ENCODE data around the gene NUDT8. TPM values are rescaled to one million over a fixed set of nuclear protein-coding genes. Genes with fewer than 3 reads are reported as not detected.
A peak's percentile ranks its signal among the peaks of the same experiment; 100 is the strongest.

The NUDT8 gene
- polyA plus RNA-seq, 3 donors from 2014 or later: 10.1 to 13.4 (median 12.3) TPM

DNA sequence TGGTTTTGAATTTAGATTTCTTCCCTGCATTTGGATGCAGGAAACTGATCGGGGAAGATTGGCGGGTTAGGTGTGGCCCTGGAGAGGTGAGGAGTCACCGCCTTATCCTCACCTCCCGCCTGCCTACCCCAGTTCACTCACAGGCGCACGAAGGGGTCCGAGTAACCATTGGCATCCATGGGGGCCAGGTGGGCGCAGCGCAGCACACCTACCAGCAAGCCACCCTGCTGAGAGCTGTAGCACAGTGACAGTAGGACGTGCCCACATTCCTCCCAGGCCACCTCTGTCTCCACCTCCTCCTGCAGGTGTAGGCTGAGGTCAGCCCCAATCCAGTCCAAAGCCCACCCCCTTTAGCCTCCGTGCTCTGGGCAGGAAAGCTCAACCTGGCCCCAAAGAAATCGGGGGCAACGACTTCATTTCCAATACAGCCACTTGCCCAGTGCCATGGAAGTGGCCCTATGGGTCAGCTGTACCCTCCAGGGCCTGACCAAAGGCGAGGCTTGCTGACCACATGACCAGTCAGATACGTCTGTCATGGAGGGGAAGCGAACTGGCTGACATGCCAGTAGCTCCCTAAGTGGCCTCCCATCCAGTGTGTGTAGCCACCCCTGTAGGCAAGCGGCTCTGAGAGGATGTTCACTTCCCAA is 16.3 kb downstream of the NUDT8 start:
- H3K9me3 Mint-ChIP-seq: no peaks in the 10 kb centered on the region
- peaks cover 8 to 17% (median 12%) of the 10 kb centered on the region in 3 donors for H3K27me3 Mint-ChIP-seq (ENCODE audit: low read depth in 3 of 3)
- peak overlapping the region; percentile 97 to 99 (median 98) for H3K27ac Mint-ChIP-seq
- DNase-seq: no peak
- H3K4me1 Mint-ChIP-seq: peaks cover 47 to 49% of the 10 kb centered on the region in 2 donors
- H3K36me3 Mint-ChIP-seq: peaks cover 3 to 19% (median 7%) of the 10 kb centered on the region in 3 donors
- peak overlapping the region; percentile 80 to 88 (median 85) for H3K4me3 Mint-ChIP-seq

DNA sequence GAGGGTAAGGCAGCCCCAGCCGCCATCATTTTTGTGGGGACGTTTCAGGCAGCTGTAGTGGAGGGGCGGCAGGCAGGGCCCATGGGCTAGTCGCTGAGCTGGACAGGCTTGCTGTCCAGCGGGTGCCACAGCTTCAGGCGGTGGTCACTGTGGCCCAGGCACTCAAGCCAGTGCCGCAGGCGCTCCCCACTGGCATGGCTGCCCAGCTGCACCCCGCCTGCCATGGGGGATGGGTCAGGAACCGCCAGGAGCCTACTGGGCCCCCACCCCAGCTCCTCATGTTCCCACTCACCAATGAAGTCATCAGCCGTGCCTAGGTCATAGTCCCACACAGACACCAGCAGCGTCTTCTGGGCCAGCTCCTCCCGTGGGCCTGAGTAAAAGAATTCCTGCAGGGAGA is 17.0 kb downstream of the NUDT8 start:
- Mint-ChIP-seq H3K27me3 (ENCODE audit: low read depth in 3 of 3) (peaks cover 8 to 17% (median 12%) of the 10 kb centered on the region in 3 donors), H3K4me1 (peaks cover 47 to 50% of the 10 kb centered on the region in 2 donors), H3K36me3 (peaks cover 3 to 20% (median 7%) of the 10 kb centered on the region in 3 donors), H3K27ac (peak overlapping the region; percentile 97 to 99 (median 98)), H3K9me3 (no peaks in the 10 kb centered on the region), H3K4me3 (no peak overlapping the region)
- no peak for DNase-seq

DNA sequence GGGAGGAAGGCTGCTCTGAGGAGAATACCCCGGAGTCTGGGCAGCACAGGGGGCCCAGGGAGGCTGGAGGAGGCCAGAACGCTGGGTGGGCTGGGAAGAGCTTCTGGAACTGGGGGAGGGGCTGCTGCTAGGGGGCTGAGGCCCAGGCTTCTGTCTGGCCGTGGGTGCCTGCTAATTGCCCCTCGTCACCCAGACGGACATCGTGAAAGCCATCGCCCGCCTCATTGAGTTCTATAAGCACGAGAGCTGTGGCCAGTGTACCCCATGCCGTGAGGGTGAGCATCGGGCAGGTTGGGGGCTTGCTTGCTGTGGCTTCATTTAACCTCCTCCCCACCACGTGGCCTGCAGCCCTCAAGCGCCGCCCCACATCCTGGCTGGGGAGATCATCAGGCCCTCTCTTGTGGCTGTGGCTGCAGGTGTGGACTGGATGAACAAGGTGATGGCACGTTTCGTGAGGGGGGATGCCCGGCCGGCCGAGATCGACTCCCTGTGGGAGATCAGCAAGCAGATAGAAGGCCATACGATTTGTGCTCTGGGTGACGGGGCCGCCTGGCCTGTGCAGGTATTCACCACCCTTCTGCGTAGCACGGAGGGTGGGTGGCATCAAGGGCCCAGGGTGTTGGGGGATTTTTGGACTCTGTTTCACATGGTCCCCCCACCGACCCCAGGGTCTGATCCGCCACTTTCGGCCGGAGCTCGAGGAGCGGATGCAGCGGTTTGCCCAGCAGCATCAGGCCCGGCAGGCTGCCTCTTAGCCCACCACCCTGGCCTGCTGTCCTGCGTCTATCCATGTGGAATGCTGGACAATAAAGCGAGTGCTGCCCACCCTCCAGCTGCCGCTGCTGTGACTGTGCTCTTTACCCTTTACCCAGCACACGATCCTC is 17.8 kb downstream of the NUDT8 start:
- H3K9me3 Mint-ChIP-seq: no peaks in the 10 kb centered on the region
- no peak overlapping the region for H3K4me3 Mint-ChIP-seq
- H3K4me1 Mint-ChIP-seq: peaks cover 46 to 50% of the 10 kb centered on the region in 2 donors
- H3K27me3 Mint-ChIP-seq (ENCODE audit: low read depth in 3 of 3): peaks cover 7 to 17% (median 14%) of the 10 kb centered on the region in 3 donors
- H3K27ac Mint-ChIP-seq: peak overlapping the region in 5 of 6 donors; percentile 72 to 99 (median 85)
- peaks cover 3 to 20% (median 7%) of the 10 kb centered on the region in 3 donors for H3K36me3 Mint-ChIP-seq
- no peak for DNase-seq

DNA sequence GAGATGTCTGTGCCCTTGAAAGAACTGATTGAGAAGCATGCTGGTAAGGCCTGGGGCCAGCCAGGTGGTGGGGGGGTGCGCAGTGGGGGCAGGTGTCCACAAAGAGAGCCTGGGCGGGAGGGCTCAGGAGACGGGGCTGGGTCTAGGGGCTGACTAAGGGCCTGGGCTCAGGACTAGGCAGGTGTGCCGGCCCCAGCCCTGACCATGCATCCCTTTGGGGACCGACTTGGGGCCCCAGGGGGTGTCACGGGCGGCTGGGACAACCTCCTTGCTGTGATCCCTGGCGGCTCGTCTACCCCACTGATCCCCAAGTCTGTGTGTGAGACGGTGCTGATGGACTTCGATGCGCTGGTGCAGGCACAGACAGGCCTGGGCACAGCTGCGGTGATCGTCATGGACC is 18.6 kb downstream of the NUDT8 start:
- peaks cover 3 to 17% (median 14%) of the 10 kb centered on the region in 3 donors for H3K27me3 Mint-ChIP-seq (ENCODE audit: low read depth in 3 of 3)
- peak overlapping the region in 1 of 6 donors; percentile 71 for H3K27ac Mint-ChIP-seq
- H3K4me3 Mint-ChIP-seq: peak overlapping the region in 1 of 5 donors; percentile 53
- H3K4me1 Mint-ChIP-seq: peaks cover 48 to 49% of the 10 kb centered on the region in 2 donors
- peaks cover 3 to 20% (median 7%) of the 10 kb centered on the region in 3 donors for H3K36me3 Mint-ChIP-seq
- no peaks in the 10 kb centered on the region for H3K9me3 Mint-ChIP-seq
- DNase-seq: no peak

DNA sequence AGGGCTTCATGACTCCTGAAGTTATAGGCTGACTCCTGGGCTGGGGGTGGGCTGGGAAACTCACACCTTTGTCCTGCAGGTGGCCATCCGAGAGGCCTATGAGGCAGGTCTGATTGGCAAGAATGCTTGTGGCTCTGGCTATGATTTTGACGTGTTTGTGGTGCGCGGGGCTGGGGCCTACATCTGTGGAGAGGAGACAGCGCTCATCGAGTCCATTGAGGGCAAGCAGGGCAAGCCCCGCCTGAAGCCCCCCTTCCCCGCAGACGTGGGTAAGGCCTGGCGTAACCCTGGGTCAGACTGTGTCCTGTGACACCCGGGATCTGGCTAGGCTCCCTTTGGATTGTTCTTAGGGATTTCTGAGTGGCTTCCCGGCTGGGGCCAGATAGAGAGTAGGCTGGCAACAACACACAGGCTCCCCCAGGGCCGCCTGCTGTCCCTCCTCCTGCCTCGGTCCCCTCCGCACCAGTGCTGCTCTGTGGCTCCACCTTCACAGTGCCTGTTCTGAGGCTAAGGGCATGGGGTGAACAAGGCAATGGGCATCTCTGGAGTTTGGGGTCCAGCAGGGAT is 19.4 kb downstream of the NUDT8 start:
- Mint-ChIP-seq H3K36me3 (peaks cover 3 to 20% (median 7%) of the 10 kb centered on the region in 3 donors), H3K9me3 (no peaks in the 10 kb centered on the region), H3K4me1 (peaks cover 46 to 49% of the 10 kb centered on the region in 2 donors), H3K4me3 (no peak overlapping the region), H3K27ac (peak overlapping the region in 3 of 6 donors; percentile 17 to 71 (median 59)), H3K27me3 (ENCODE audit: low read depth in 3 of 3) (peaks cover 3 to 15% (median 14%) of the 10 kb centered on the region in 3 donors)
- DNase-seq: no peak

DNA sequence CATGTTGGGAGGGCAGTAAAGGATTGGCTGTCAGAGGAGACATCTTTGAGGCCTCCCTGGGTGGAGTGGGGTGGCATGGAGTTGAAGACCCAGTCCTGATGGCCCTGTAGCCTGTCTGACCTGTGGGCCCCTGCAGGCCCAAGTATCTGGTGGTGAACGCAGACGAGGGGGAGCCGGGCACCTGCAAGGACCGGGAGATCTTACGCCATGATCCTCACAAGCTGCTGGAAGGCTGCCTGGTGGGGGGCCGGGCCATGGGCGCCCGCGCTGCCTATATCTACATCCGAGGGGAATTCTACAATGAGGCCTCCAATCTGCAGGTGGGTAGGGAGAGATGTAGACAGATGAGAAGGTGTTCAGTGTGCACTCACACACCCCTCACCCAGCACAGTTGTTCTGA is 20.4 kb downstream of the NUDT8 start:
- DNase-seq: no peak
- H3K27ac Mint-ChIP-seq: peak overlapping the region in 3 of 6 donors; percentile 39 to 88 (median 88)
- peaks cover 3 to 20% (median 7%) of the 10 kb centered on the region in 3 donors for H3K36me3 Mint-ChIP-seq
- H3K4me3 Mint-ChIP-seq: no peak overlapping the region
- H3K9me3 Mint-ChIP-seq: no peaks in the 10 kb centered on the region
- H3K27me3 Mint-ChIP-seq (ENCODE audit: low read depth in 3 of 3): peaks cover 3 to 13% (median 12%) of the 10 kb centered on the region in 3 donors
- peaks cover 36 to 38% of the 10 kb centered on the region in 2 donors for H3K4me1 Mint-ChIP-seq

DNA sequence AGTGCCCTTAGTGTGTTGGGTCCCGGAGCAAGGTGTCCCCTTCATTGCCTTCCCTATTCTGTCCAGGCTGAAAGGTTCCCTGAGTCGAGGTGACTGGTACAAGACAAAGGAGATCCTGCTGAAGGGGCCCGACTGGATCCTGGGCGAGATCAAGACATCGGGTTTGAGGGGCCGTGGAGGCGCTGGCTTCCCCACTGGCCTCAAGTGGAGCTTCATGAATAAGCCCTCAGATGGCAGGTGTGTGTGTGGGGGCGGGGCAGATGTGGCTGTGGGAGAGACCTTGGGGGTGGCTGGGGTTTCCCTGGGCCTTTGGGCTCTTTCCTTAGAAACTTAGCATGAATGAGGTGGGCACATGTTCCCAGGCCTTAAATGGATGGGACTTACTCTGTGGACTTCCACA is 21.3 kb downstream of the NUDT8 start:
- peaks cover 28 to 30% of the 10 kb centered on the region in 2 donors for H3K4me1 Mint-ChIP-seq
- H3K9me3 Mint-ChIP-seq: no peaks in the 10 kb centered on the region
- H3K36me3 Mint-ChIP-seq: peaks cover 3 to 20% (median 7%) of the 10 kb centered on the region in 3 donors
- peak overlapping the region; percentile 5 to 89 (median 54) for H3K4me3 Mint-ChIP-seq
- DNase-seq: no peak
- H3K27ac Mint-ChIP-seq: peak overlapping the region; percentile 34 to 92 (median 76)
- peaks cover 3 to 6% (median 5%) of the 10 kb centered on the region in 3 donors for H3K27me3 Mint-ChIP-seq (ENCODE audit: low read depth in 3 of 3)

DNA sequence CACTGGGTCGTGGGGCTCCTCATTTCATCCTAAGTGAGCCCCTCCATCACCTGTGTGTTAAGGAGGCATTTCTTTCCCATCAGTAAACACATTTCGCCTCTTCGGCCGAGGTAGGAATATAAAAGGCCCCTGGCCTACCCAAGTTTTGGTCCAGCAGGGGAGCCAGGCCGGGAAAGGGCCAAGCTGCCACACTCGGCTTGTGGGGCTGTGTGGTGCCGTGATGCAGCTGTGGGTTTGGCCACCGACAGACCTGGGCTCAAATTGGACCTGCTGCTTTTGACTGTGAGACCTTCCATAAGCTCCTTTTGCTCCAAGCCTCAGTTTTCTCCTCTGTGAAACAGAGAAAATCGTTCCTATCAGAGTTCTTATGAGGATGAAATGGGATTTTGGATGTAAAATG is 22.2 kb downstream of the NUDT8 start:
- no peak for DNase-seq
- H3K36me3 Mint-ChIP-seq: peaks cover 3 to 18% (median 7%) of the 10 kb centered on the region in 3 donors
- peaks cover 23% of the 10 kb centered on the region in 2 donors for H3K4me1 Mint-ChIP-seq
- H3K4me3 Mint-ChIP-seq: peak overlapping the region; percentile 82 to 90 (median 89)
- no peaks in the 10 kb centered on the region for H3K9me3 Mint-ChIP-seq
- H3K27me3 Mint-ChIP-seq (ENCODE audit: low read depth in 3 of 3): peaks cover 2 to 5% (median 5%) of the 10 kb centered on the region in 3 donors
- H3K27ac Mint-ChIP-seq: peak overlapping the region; percentile 74 to 92 (median 88)

DNA sequence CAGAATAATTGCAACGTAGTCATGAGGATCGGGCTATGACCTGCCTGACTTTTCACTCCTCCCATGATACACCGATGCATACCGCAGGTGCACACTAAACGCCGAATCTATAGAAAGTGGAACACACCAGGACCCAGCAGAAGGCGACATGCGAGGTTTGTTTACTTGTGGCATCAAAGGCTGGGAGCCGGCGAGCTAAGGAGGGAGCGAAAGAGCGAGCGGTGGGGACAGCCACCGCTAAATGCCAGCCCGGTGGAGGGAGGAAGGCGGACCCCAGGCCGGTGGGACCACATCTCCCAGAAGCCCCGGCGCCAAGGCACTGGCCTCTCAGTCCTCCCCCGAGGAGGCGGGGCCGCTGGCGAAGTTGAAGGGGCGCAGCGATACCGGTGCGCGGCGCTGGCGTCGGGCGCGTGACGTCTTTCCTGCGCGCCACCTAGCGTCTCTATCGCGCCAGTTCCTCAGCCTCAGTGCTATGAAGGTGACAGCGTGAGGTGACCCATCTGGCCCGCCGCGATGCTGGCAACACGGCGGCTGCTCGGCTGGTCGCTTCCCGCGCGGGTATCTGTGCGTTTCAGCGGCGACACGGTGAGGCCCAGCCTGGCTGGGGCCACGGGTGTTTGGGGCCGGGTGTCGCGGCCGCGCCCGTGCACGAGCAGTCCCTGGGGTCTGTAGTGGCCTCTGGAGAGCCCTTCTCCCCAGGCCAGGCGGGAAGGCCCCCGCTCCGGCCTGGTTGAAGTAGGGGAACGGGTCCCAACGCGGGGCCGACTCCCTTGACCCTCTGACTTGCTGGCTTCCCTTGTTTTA is 23.0 kb downstream of the NUDT8 start, which contains the start of gene NDUFV1:
Gene NDUFV1, plus strand, starts transcription at position 445 of the 804 bp plus-strand sequence. Its CDS starts 69 bp downstream, at position 514.
- H3K27ac Mint-ChIP-seq: peak within 1 kb of the TSS; percentile 74 to 92 (median 88)
- DNase-seq: peak; percentile 93 to 95 (median 94)
- H3K27me3 Mint-ChIP-seq (ENCODE audit: low read depth in 3 of 3): peaks cover 2 to 5% (median 5%) of the 10 kb centered on the region in 3 donors
- peaks cover 3 to 12% (median 7%) of the 10 kb centered on the region in 3 donors for H3K36me3 Mint-ChIP-seq
- H3K4me1 Mint-ChIP-seq: peaks cover 25 to 27% of the 10 kb centered on the region in 2 donors
- peak within 1 kb of the TSS; percentile 82 to 90 (median 89) for H3K4me3 Mint-ChIP-seq
- no peaks in the 10 kb centered on the region for H3K9me3 Mint-ChIP-seq

DNA sequence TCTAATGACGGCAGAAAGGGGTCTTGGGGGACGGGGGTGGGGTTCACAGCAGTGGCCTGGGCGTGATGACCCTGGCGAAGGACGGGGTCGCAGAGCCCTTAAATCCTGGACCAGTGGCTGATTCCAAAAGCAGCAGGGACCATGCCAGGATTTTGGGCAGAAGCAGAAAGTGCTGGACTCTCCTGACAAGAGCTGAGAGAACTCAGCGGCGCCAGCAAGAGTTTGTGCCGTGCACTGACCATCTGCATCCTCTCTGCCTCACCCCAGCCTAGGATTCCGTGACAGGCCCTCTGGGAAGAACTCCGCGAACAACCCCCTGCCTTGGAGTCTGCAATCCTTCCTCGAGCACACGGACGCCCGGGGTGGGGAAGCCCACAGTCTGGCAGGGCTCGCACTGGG is 23.6 kb downstream of the NUDT8 start:
- Mint-ChIP-seq H3K9me3 (no peaks in the 10 kb centered on the region), H3K36me3 (peaks cover 3 to 12% (median 7%) of the 10 kb centered on the region in 3 donors), H3K27ac (peak overlapping the region in 5 of 6 donors; percentile 74 to 92 (median 83)), H3K4me1 (peaks cover 29 to 33% of the 10 kb centered on the region in 2 donors), H3K27me3 (ENCODE audit: low read depth in 3 of 3) (peaks cover 2 to 5% (median 5%) of the 10 kb centered on the region in 3 donors), H3K4me3 (peak overlapping the region; percentile 82 to 90 (median 89))
- DNase-seq: no peak

DNA sequence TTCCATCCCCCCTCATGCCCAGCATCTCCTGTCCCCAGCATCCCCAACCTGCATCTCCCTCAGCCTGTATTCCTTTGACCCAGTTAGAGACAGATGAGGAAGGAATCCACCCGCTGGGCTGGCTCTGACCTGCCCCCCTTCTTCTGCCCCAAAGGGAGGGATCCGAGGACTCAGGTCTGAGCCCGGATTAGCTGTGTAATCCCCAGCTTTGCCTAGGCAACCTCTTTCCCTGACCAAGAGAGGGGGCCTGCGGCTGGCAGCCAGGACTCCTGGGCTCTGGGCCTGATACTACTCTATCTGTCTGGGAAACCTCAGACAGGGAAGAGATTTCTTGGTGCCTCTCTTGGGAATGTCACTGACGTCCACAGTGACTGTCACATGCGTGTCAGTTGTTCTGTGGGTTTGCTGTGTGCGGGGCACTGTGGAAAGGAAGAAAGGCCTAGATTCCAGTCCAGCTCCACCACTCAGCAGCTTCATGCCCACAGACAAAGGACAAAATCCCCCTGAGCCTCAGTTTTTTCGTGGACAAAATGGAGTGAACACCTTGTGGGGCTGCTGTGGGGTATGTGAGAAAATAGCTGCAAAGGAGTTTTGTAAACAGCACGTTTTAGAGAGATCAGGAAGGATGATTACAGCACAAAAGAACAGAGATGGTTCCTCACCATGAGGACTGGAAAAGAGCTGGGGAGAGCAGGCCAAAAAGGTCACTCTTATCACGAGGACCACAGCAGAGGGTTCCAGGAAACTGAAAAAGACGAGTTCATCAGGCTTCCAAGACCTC is 24.3 kb downstream of the NUDT8 start:
- Mint-ChIP-seq H3K27ac (peak overlapping the region in 2 of 6 donors; percentile 44 to 67), H3K4me1 (peaks cover 33 to 39% of the 10 kb centered on the region in 2 donors), H3K27me3 (ENCODE audit: low read depth in 3 of 3) (peaks cover 2 to 7% (median 5%) of the 10 kb centered on the region in 3 donors), H3K4me3 (peak overlapping the region; percentile 46 to 75 (median 68)), H3K9me3 (no peaks in the 10 kb centered on the region), H3K36me3 (peaks cover 3 to 12% (median 7%) of the 10 kb centered on the region in 3 donors)
- DNase-seq: no peak

DNA sequence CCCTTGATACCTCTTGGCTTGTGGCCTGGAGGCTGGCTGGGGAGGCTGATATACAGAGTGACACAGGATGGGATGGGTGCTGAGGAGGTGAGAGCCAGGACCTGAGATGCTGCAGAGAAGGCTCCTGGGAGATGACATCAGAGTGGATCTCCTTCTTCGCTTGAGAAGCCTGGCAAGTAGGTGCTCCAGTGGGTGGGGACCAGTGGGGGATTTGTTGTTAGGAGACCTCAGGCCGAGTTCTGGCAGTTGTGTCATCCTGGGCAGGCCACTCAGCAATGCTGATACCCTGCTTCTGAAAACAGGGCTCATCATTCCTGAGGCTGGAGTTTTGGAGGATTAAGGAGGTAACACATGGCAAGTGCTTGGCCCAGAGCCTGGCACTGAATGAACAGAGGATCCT is 24.9 kb downstream of the NUDT8 start:
- peaks cover 3 to 8% (median 7%) of the 10 kb centered on the region in 3 donors for H3K36me3 Mint-ChIP-seq
- peaks cover 39 to 45% of the 10 kb centered on the region in 2 donors for H3K4me1 Mint-ChIP-seq
- DNase-seq: no peak
- peaks cover 2 to 7% (median 5%) of the 10 kb centered on the region in 3 donors for H3K27me3 Mint-ChIP-seq (ENCODE audit: low read depth in 3 of 3)
- no peaks in the 10 kb centered on the region for H3K9me3 Mint-ChIP-seq
- H3K27ac Mint-ChIP-seq: peak overlapping the region in 2 of 6 donors; percentile 60 to 68
- H3K4me3 Mint-ChIP-seq: peak overlapping the region in 2 of 5 donors; percentile 51 to 61

Data from immature natural killer cell (primary cell).